Mesothelial cell of epicardium (in vitro differentiated cells): ENCODE data around the gene HTRA3. TPM values are rescaled to one million over a fixed set of nuclear protein-coding genes. Genes with fewer than 3 reads are reported as not detected.

Source experiments
- DNase-seq, 2 experiments: peaks; one replicate each; pipeline ENCODE4 v3.0.0; 2021; ENCODE audit warnings: low spot score in 2 of 2; ENCODE audit not compliant: unreplicated experiment in 2 of 2
- H3K27ac Mint-ChIP-seq: 2 replicates; pipeline ENCODE4 v1.8.0; 2021; ENCODE audit warnings: mixed read lengths
- H3K27me3 Mint-ChIP-seq: 2 replicates; pipeline ENCODE4 v1.8.0; 2021; ENCODE audit warnings: low read depth, mixed read lengths
- H3K36me3 Mint-ChIP-seq: 2 replicates; pipeline ENCODE4 v1.8.0; 2021; ENCODE audit warnings: mixed read lengths
- H3K4me1 Mint-ChIP-seq: 2 replicates; pipeline ENCODE4 v1.8.0; 2021; ENCODE audit warnings: mixed read lengths
- H3K4me3 Mint-ChIP-seq: 2 replicates; pipeline ENCODE4 v1.8.0; 2021; ENCODE audit warnings: mild to moderate bottlenecking, moderate library complexity, mixed read lengths
- H3K9me3 Mint-ChIP-seq: 2 replicates; pipeline ENCODE4 v1.8.0; 2021; ENCODE audit warnings: mixed read lengths
- CTCF ChIP-seq: fragments of 200-600 bp; sonication (generic); IDR thresholded peaks from one replicate; pipeline ENCODE4 v1.5.0; 2021; ENCODE audit warnings: antibody characterized with exemption; ENCODE audit not compliant: unreplicated experiment
- total RNA-seq: library from RNA; stranded (reverse); gene quantifications from 3 replicates; pipeline ENCODE4 v1.2.1, GENCODE V29; 2021

Gene HTRA3
- total RNA-seq, 1 donor from 2014 or later = 26.2 TPM

GRCh38 chr4:8308856-8309771 is 39.6 kb downstream of the HTRA3 start:
- peaks cover 3% of the 10 kb centered on the region for H3K36me3 Mint-ChIP-seq
- peaks cover 20% of the 10 kb centered on the region for H3K9me3 Mint-ChIP-seq
- no peak for TF ChIP-seq CTCF
- no peaks in the 10 kb centered on the region for H3K27me3 Mint-ChIP-seq
- H3K4me3 Mint-ChIP-seq = no peak overlapping the region
- peaks cover 4% of the 10 kb centered on the region for H3K4me1 Mint-ChIP-seq
- peak in 1 of 2 experiments; percentile 19 for DNase-seq
- no peak overlapping the region for H3K27ac Mint-ChIP-seq

- H3K4me3 Mint-ChIP-seq = no peak overlapping the region
- DNase-seq = peak in 1 of 2 experiments; percentile 4
- H3K9me3 Mint-ChIP-seq = peaks cover 23% of the 10 kb centered on the region
- H3K27me3 Mint-ChIP-seq = no peaks in the 10 kb centered on the region
- TF ChIP-seq CTCF = no peak
- H3K4me1 Mint-ChIP-seq = peaks cover 8% of the 10 kb centered on the region
- H3K27ac Mint-ChIP-seq = no peak overlapping the region
- H3K36me3 Mint-ChIP-seq = peaks cover 3% of the 10 kb centered on the region
Observed at GRCh38 chr4:8310306-8310705, 40.8 kb downstream of the HTRA3 start.

- H3K9me3 Mint-ChIP-seq = peaks cover 23% of the 10 kb centered on the region
- H3K27me3 Mint-ChIP-seq = no peaks in the 10 kb centered on the region
- DNase-seq = peak in 1 of 2 experiments; percentile 11
- H3K4me3 Mint-ChIP-seq = no peak overlapping the region
- TF ChIP-seq CTCF = no peak
- H3K4me1 Mint-ChIP-seq = peaks cover 17% of the 10 kb centered on the region
- peaks cover 3% of the 10 kb centered on the region for H3K36me3 Mint-ChIP-seq
- H3K27ac Mint-ChIP-seq = no peak overlapping the region
Observed at GRCh38 chr4:8311101-8312068, 41.8 kb downstream of the HTRA3 start.

- no peak for TF ChIP-seq CTCF
- peaks cover 22% of the 10 kb centered on the region for H3K4me1 Mint-ChIP-seq
- H3K27me3 Mint-ChIP-seq = no peaks in the 10 kb centered on the region
- H3K36me3 Mint-ChIP-seq = peaks cover 3% of the 10 kb centered on the region
- H3K27ac Mint-ChIP-seq = no peak overlapping the region
- DNase-seq = no peak
- peaks cover 23% of the 10 kb centered on the region for H3K9me3 Mint-ChIP-seq
- no peak overlapping the region for H3K4me3 Mint-ChIP-seq
Observed at GRCh38 chr4:8312069-8312445, 42.5 kb downstream of the HTRA3 start.

GRCh38 chr4:8312976-8313375 is 43.4 kb downstream of the HTRA3 start:
- Mint-ChIP-seq H3K27ac (no peak overlapping the region), H3K27me3 (no peaks in the 10 kb centered on the region), H3K4me3 (no peak overlapping the region), H3K36me3 (peaks cover 3% of the 10 kb centered on the region), H3K9me3 (peaks cover 23% of the 10 kb centered on the region), H3K4me1 (peaks cover 27% of the 10 kb centered on the region)
- no peak for DNase-seq
- no peak for TF ChIP-seq CTCF
